ENCODE results near the gene DDRGK1. TPM values are rescaled to one million over a fixed set of nuclear protein-coding genes. Genes with fewer than 3 reads are reported as not detected.

DDRGK1 gene
- total and polyA plus RNA-seq, 2 of the 8 experiments (the other 6 are each of a cell fraction or from before 2014, with no cell fraction given) = 29.4 to 42.0 TPM

DNA sequence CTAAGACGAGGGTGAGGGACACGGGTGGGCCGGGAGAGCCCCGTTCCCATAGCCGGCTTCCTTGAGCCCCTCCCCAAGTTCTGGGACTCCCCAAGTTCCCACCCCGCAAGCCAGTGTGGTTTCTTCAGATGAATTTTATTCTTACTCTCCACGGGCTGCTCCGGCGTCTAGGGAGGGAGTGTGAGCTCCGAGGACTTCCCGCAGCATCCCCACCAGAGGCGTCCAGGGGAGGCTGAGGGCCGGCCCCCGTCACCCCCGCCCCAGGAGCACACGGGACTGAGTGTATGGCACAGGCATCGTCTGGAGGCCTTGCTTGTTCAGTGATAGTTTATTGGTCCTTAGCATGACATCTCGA, 44.5 kb upstream of the DDRGK1 start:
- Histone ChIP-seq H3K4me3 (ENCODE audit: extremely low read depth in 1 of 4, insufficient read depth in 2 of 4, low read depth in 3 of 4, low read length in 4 of 4) (peak overlapping the region; percentile 9 to 61 (median 40); a peak in 7 of 8 replicates), H2BK12ac (ENCODE audit: low read depth, low read length) (no peak overlapping the region), H2BK15ac (ENCODE audit: low read length) (no peak overlapping the region), H4K20me1 (replicated peaks in 1 of 2; ENCODE audit: control insufficient read depth in 1 of 2, insufficient read depth in 2 of 2, low read length in 2 of 2) (peaks cover 0 to 3% of the 10 kb centered on the region in 2 experiments), H4K5ac (ENCODE audit: insufficient read length, low read depth, low read length) (no peak overlapping the region), H2BK120ac (replicated peaks; ENCODE audit: low read depth, low read length) (no peak overlapping the region), H3K23me2 (ENCODE audit: low read depth, low read length) (peaks cover 4% of the 10 kb centered on the region; the same call in 1 of the 2 replicates), H3K36me3 (ENCODE audit: control insufficient read depth in 2 of 4, insufficient read depth in 4 of 4, low read length in 3 of 4) (no peaks in the 10 kb centered on the region), H3K4me1 (replicated peaks in 1 of 4; ENCODE audit: control insufficient read depth in 3 of 4, insufficient read depth in 4 of 4, low read length in 3 of 4) (peaks cover 0 to 5% (median 1%) of the 10 kb centered on the region in 4 experiments; a peak in 3 of 7 replicates), H2AFZ (ENCODE audit: low read length) (no peak overlapping the region), H2BK20ac (ENCODE audit: low read length) (no peak overlapping the region), H2BK5ac (ENCODE audit: low read depth, low read length) (no peak overlapping the region), H3K79me2 (ENCODE audit: control insufficient read depth in 1 of 2, insufficient read depth in 2 of 2, low read length in 2 of 2) (no peaks in the 10 kb centered on the region), H3K23ac (ENCODE audit: insufficient read length) (no peak overlapping the region), H3K9me3 (ENCODE audit: insufficient read depth in 2 of 2, low read depth in 1 of 2, low read length in 1 of 2) (no peaks in the 10 kb centered on the region), H3K18ac (ENCODE audit: extremely low read depth, low read length) (peak overlapping the region; percentile 3; the same call in 1 of the 2 replicates), H2AK5ac (ENCODE audit: low read depth, low read length) (no peak overlapping the region), H4K8ac (ENCODE audit: extremely low read depth, insufficient read depth, low read length) (no peak overlapping the region), H3K4me2 (ENCODE audit: insufficient read depth in 1 of 2, low read depth in 2 of 2, low read length in 2 of 2) (peak overlapping the region; percentile 68 to 90), H3K9ac (replicated peaks in 1 of 4; ENCODE audit: extremely low read depth in 1 of 4, low read depth in 3 of 4, low read length in 3 of 4) (no peak overlapping the region), H3K4ac (replicated peaks; ENCODE audit: insufficient read length, low read depth, low read length) (no peak overlapping the region), H3K79me1 (ENCODE audit: low read depth, low read length) (no peaks in the 10 kb centered on the region), H3K27me3 (replicated peaks in 1 of 4; ENCODE audit: control insufficient read depth in 3 of 4, extremely low read depth in 1 of 4, insufficient read depth in 3 of 4, low read length in 3 of 4) (peaks cover 0 to 24% (median 18%) of the 10 kb centered on the region in 4 experiments; a peak in 6 of 7 replicates), H3K14ac (ENCODE audit: insufficient read length) (no peak overlapping the region), H3K27ac (ENCODE audit: low read depth, low read length) (no peak overlapping the region), H4K91ac (replicated peaks; ENCODE audit: insufficient read length, low read length) (no peak overlapping the region), H3K56ac (replicated peaks; ENCODE audit: insufficient read length, low read depth, low read length) (no peak overlapping the region)
- ChIA-PET POLR2A (ENCODE audit: partially characterized antibody) (interaction anchor here (0.7 to 4.0 kb wide), 6 partner anchors 8 to 208 kb away, joined by 3 to 46 read pairs (median 6); partner anchors contain the start of genes ITPA and SLC4A11), CTCF (ENCODE audit: partially characterized antibody) (interaction anchor here (0.7 to 10.5 kb wide), 26 partner anchors 8 to 426 kb away, joined by 3 to 158 read pairs (median 5); partner anchors contain the start of gene SLC4A11)
- WGBS, 2 experiments (ENCODE audit: extremely low coverage in 1 of 2, insufficient coverage in 1 of 2, insufficient read length in 1 of 2, insufficient replicate concordance in 2 of 2, low coverage in 1 of 2, low lambda C conversion rate in 2 of 2, missing lambda C conversion rate in 1 of 2) = 20% methylated on average over 17 of the region's 18 CpGs; no CpG with 5 or more reads in 1 of the 2 experiments
- DNase-seq (ENCODE audit: low read depth in 1 of 2, low spot score in 2 of 2) = no peak
- no peak for FAIRE-seq
- TF ChIP-seq CBX5 (IDR thresholded peaks at IDR 0.05; ENCODE audit: low read depth, low read length) (no peak), RBBP5 (IDR thresholded peaks at IDR 0.05; ENCODE audit: borderline replicate concordance, low read depth, low read length) (no peak), SAP30 (IDR thresholded peaks at IDR 0.05; ENCODE audit: insufficient read depth, insufficient replicate concordance, low read length) (no peak), CREB1 (IDR thresholded peaks at IDR 0.05) (no peak), CBX8 (IDR thresholded peaks at IDR 0.05; ENCODE audit: borderline replicate concordance, low read depth, low read length) (no peak), POLR2A (IDR thresholded peaks at IDR 0.05; ENCODE audit: control extremely low read depth in 1 of 2, low read depth in 2 of 2, low read length in 2 of 2) (no peak), BACH1 (IDR thresholded peaks at IDR 0.05; ENCODE audit: low read length) (no peak), PHF8 (conservative IDR thresholded peaks at IDR 0.05; ENCODE audit: low read depth, low read length) (no peak), POLR2AphosphoS5 (IDR thresholded peaks at IDR 0.05; ENCODE audit: low read depth, low read length) (no peak), RNF2 (IDR thresholded peaks at IDR 0.05; ENCODE audit: borderline replicate concordance, low read depth, low read length, missing control alignments, poor library complexity, severe bottlenecking) (no peak)
- TF ChIP-seq, protein P1, sequence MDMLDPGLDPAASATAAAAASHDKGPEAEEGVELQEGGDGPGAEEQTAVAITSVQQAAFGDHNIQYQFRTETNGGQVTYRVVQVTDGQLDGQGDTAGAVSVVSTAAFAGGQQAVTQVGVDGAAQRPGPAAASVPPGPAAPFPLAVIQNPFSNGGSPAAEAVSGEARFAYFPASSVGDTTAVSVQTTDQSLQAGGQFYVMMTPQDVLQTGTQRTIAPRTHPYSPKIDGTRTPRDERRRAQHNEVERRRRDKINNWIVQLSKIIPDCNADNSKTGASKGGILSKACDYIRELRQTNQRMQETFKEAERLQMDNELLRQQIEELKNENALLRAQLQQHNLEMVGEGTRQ (IDR thresholded peaks at IDR 0.05; ENCODE audit: low read length) = no peak
- TF ChIP-seq, protein P2, sequence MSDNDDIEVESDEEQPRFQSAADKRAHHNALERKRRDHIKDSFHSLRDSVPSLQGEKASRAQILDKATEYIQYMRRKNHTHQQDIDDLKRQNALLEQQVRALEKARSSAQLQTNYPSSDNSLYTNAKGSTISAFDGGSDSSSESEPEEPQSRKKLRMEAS (IDR thresholded peaks at IDR 0.05) = no peak
